H1 (cell line): ENCODE measurements around the gene MASP1. TPM values are rescaled to one million over a fixed set of nuclear protein-coding genes. Genes with fewer than 3 reads are reported as not detected.

Experiments used
- CTCF ChIP-seq, 3 experiments: IDR thresholded peaks; 1 replicate in 2 of 3; 2 replicates in 1 of 3; pipeline versions ENCODE4 v1.5.1 to v1.6.1; 2011; ENCODE audit warnings: low read length in 3 of 3, mild to moderate bottlenecking in 3 of 3, inconsistent platforms in 2 of 3, low read depth in 1 of 3, moderate library complexity in 1 of 3; ENCODE audit not compliant: insufficient read depth in 1 of 3; ENCODE audit errors: control extremely low read depth in 1 of 3
- EZH2 ChIP-seq: fragments of 200-600 bp; sonication (generic); IDR thresholded peaks from 2 replicates; pipeline ENCODE4 v1.7.1; 2012; ENCODE audit warnings: low read depth, mild to moderate bottlenecking, moderate library complexity, low read length, inconsistent platforms; ENCODE audit not compliant: severe bottlenecking
- polyA plus RNA-seq, 7 experiments: library from polyadenylated mRNA; depleted of rRNA in 3 of 7; stranded (reverse) in 5 of 7; unstranded in 2 of 7; fragments of >200 nt in 5 of 7; fragments of 200-250 nt in 2 of 7; gene quantifications; 1 replicate in 5 of 7; 2 replicates in 1 of 7; 4 replicates in 1 of 7; pipeline versions ENCODE4 v1.2.1 to v1.2.3, GENCODE V29; 2011 to 2013; ENCODE audit warnings: missing spikeins in 2 of 7, mixed read lengths in 2 of 7
- total RNA-seq: library from RNA; stranded (reverse); fragmentation: NEBNext Ultra II Directional; extraction: Animal tissue kit (Norgen Biotek cat#: 25700); gene quantifications from 2 replicates; pipeline ENCODE4 v1.2.1, GENCODE V29; 2021

Gene MASP1
- total and polyA plus RNA-seq, 2 of the 8 experiments (the other 6 are each of a cell fraction or from before 2014, with no cell fraction given): 2.7 to 3.5 TPM

- TF ChIP-seq CTCF (IDR thresholded peaks at IDR 0.05; ENCODE audit: control extremely low read depth in 1 of 3, insufficient read depth in 1 of 3, low read depth in 1 of 3, low read length in 3 of 3): no peak
- TF ChIP-seq EZH2: no peak
Observed at GRCh38 chr3:187186801-187187421, 104.6 kb downstream of the MASP1 start (continued).
